ELR (cell line): ENCODE results near the gene FAF1.
"Not testable (repeated sequence)": the region's sequence is repeated elsewhere in the genome, so short reads cannot be mapped to it uniquely, and the experiment has no call there.

ENCODE experiments used
- DNase-seq: peaks from one replicate; pipeline ENCODE4 v3.0.0-alpha.2; 2015; ENCODE audit warnings: low read depth

The FAF1 gene

DNA sequence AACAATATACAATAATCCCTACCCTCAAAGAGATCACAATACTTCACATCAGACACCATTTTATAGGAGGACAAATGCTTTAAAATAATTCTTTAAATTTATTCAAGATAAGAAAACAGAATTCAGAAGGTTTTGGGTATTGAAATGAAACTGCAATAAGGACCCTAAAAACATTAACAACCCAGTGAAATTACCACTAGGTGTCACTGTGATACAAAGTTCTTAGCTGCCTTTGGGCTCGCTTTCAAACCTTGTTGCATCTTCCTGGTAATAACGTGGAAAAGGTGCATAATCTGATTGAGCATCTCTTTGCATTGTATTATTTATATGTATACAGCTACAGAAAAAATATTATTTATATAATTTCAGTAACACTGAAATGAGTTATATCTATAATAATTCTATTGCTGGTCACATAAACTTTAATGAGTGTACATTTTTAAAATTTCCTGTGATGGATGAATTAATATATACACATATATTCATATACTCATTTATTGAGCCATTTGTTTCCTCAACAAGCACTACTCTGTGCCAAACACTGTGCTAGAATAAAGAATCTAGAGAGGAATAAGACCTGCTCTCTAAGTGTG is 185.2 kb downstream of the FAF1 start:
- peak; percentile 72 for DNase-seq

DNA sequence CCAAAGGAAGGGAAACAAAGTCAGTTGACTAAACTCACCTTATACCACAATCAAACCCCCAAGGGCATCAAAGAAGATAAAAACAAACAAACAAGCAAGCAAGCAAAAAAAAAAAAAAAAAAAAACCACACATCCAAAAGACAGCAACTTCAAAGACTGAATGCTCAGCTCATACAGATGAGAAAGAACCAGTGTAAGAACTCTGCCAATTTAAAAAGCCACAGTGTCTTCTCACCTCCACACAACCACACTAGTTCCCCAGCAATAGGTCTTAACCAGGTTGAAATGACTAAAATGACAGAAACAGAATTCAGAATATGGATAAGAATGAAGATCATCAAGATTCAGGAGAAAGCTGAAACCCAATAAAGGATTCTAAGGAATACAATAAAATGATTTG is 193.4 kb downstream of the FAF1 start:
- DNase-seq = no peak

DNA sequence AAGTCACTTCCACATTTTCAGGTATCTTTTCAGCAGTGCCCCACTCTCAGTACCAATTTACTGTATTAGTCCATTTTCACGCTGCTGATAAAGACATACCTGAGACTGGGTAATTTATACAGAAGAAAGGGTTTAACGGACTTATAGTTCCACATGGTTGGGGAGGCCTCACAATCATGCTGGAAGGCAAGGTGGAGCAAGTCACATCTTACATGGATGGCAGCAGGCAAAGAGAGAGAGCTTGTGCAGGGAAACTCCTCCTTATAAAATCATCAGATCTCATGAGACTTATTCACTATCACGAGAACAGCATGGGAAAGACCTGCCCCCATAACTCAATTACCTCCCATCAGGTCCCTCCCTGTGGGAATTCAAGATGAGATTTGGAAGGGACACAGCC is 203.5 kb downstream of the FAF1 start:
- not testable (repeated sequence) for DNase-seq

DNA sequence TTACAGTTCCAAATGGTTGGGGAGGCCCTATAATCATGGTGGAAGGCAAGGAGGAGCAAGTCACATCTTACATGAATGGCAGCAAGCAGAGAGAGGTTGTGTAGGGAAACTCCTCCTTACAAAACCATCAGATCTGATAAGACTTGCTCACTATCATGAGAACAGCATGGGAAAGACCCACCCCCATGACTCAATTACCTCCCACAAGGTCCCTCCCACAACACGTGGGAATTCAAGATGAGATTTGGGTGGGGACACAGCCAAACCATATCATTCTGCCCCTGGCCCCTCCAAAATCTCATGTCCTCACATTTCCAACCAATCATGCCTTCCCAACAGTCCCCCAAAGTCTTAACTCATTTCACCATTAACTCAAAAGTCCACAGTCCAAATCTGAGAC is 205.3 kb downstream of the FAF1 start:
- not testable (repeated sequence) for DNase-seq

DNA sequence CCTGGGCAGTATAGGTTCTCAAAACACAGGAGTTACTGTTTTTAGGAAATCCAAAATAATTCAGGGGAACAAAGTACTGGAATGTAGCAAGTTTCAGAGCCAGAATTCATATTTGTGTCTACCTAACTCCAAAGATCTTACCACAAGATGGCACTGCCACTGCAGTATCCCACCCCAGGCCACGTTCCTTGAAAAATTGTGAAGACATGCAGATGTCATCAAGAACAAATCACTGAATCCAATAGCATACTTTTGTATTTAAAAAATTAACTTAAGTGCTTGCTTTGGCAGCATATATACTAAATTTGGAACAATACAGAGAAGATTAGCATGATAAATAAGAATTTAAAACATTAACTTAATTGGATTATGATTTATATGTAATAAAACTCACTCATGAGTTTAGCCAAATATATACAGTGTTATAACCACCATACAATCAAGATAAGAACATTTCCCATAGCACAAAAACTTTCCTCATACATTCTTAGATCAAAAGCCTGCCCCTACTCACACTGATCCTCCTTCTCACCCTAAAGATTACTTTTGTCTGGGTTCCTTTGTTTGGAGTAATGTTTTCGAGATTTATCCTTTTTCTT is 209.9 kb downstream of the FAF1 start:
- peak; percentile 52 for DNase-seq

DNA sequence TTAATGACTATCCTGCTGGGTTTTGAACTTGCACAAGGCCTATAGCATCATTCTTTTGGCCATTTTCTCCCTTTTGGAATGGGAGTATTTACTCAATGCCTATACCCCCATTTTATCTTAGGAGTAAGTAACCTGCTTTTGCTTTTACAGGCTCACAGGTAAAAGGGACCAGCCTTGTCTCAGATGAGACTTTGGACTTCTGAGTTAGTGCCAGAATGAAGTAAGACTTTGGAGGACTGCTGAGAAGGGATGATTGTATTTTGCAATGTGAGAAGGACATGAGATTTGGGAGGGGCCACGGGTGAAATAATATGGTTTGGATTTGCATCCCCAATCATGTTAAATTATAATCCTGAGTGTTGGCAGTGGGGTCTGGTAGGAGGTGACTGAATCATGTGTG is 212.7 kb downstream of the FAF1 start:
- no peak for DNase-seq

DNA sequence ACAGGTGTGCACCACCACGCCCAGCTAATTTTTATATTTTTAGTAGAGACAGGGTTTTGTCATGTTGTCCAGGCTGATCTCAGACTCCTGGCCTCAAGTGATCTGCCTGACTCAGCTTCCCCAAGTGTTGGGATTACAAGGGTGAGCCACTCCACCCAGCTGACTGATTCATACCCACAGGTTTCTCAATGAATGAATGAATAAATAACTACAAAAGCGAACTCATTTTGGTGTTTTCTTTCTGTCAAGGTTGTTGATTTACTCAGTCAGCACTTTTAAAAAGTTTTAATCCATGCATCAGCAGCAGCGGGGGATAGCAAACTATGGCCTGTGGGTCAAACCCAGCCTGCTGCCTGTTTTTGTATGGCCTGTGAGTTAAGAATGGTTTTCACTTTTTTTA is 217.5 kb downstream of the FAF1 start:
- peak; percentile 62 for DNase-seq

DNA sequence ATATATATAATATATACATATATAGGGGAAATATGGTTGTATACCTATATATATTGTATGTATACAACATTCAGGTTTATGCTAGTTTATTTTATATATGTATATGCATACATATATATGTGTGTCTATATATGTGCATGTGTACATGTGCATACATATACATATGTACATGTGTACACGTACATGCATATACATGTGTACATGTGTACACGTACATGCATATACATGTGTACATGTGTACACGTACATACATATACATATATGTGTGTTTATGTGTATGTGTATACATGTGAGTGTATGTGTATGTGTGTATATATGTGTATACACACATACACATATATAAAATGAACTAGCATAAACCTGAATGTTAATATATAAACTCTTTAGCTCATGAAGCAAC is 220.9 kb downstream of the FAF1 start:
- DNase-seq = no peak

DNA sequence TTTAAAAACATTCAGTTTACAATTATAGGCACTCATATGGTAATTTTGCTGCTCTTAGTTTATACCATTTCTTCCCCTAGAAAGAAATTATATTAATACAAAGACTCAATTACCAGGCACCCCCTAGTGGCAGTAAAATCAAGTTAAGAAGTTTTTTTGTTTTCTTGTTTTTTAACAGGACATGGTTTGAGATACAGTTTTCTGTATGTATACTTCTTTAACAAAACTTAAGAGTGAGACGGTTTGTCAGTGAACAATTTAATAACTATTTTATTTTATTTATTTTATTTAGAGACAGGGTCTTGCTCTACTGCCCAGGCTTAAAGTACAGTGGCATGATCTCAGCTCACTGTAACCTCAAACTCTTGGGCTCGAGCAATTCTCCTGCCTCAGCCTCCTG is 224.6 kb downstream of the FAF1 start:
- peak; percentile 52 for DNase-seq

DNA sequence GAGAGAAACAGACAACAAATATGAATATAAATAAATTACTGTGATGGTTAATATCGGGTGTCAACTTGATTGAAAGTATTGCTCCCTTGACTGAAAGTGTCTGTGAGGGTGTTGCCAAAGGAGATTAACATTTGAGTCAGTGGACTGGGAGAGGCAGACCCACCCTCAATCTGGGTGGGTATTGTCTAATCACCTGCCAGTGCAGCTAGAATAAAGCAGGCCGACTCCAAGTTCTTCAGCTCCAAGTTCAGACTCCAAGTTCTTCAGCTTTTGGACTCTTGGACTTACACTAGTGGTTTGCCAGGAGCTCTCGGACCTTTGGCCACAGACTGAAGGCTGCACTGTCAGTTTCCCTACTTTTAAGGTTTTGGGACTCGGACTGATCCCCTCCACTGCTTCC is 232.5 kb downstream of the FAF1 start:
- DNase-seq = not testable (repeated sequence)

DNA sequence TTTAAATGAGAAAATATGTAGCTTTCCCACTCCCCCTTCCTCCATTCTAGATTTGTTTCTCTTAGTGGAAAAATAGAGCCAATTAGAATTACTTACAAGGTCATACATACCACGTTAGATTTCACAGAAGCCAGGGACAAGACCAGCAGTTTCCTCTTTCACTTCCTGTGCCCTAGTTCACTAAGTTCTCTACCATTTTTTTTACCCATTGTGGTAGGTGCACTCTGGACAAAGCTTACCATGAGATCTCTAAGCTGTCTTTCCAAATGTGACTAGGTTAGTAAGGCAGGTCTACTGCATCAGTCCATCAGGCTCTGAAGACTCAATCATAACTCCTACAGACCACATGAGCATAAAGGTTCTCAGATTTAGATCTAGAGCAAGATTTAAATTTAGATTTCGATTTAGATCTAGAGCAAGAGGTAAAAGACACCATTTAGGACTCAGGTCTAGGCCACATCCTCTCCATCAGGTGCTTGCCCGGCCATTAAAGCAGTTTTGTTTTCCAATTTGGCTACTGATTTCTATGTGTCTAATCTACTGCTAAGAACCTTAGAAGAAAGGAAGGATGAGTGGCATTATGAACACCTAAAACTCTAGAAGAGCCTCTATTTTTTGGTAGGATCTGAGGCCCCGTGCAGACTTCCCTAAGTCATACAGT is 235.3 kb downstream of the FAF1 start:
- no peak for DNase-seq

DNA sequence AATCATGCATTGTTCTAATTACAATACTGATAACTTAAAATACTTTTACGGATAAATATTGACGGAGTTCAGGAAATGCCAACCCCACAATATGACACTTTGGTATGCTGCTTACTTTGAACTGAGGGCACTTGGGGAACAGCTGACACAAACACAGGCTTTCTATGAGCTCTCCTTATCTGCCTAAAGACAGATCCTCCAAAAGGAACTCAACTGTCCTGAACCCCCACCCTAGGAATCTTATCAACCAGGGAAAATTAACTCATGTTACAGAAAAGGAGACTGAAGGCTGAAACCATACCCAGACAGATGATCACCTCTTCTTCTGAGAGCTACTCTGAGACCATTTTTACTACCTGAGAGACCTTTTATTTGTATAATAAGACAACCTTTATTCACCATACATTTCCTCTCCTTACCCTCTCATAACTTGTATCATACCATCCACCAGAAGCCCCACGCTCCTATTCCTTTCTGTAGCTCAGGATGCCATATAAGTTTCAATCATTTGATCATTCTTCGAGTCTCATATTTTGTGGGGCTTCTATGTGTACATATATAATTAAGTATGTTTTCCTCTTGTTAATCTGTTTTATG is 239.5 kb downstream of the FAF1 start:
- no peak for DNase-seq

DNA sequence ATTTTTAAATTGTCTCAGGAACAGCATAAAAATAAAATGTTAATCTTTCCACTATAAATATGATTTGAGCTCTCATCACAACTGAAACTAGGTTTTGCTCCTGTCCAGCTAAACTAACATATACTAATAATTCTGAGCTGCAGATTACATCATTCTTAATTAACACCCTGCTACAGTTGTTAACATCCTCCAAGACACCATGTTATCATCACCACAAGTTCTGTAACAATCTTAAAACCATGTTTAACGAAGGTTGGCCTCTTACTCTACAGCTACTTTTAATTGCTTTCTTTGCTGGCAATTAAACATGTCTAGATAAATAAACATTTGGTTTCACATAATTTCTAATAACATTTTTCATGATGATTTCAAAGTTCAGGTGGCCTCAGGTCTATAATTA is 240.9 kb downstream of the FAF1 start:
- no peak for DNase-seq

DNA sequence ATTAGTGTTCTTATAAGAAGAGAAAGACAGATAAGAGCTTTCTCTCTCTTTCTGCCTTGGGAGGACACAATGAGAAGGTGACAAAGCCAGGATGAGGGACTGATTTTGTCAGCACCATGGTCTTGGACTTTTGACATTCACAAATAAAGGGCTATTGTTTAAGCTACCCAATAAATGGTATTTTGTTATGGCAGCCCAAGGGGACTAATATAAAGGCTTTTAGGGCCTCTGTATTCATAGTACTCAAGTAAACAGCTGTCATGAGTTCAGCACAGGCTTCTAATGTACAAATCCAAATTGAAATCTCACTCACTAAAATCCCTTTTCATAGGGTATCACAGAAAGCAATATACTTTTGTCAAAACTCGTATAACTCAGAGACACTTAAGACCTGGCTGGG is 242.7 kb downstream of the FAF1 start:
- DNase-seq = no peak

DNA sequence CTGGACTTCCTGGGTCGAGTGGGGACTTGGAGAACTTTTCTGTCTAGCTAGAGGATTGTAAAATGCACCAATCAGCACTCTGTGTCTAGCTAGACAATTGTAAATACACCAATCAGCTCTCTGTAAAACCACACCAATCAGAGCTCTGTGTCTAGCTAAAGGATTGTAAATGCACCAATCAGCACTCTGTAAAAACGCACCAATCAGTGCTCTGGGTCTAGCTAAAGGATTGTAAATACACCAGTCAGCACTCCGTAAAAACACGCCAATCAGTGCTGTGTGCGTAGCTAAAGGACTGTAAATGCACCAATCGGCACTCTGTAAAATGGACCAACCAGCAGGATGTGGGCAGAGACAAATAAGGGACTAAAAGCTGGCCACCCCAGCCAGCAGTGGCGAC is 243.6 kb downstream of the FAF1 start:
- DNase-seq = not testable (repeated sequence)

DNA sequence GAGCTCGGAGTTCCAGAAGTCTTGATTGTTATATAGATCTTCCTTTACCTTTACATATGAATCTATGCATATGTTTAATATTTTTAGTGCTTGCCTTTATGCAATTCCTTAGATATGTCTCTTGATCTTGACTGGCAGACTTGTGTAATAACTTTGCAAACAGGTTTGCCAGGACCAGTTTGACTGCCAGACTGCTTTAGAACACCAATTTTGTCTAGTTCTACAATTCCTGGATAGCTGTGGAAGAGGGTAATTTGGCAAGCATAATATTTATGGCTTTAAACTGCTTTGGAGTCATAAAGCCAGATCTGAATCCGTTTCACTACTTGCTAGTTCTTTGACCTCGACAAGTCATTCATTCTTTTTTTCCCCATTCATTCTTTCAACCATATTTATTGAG is 250.0 kb downstream of the FAF1 start:
- no peak for DNase-seq

DNA sequence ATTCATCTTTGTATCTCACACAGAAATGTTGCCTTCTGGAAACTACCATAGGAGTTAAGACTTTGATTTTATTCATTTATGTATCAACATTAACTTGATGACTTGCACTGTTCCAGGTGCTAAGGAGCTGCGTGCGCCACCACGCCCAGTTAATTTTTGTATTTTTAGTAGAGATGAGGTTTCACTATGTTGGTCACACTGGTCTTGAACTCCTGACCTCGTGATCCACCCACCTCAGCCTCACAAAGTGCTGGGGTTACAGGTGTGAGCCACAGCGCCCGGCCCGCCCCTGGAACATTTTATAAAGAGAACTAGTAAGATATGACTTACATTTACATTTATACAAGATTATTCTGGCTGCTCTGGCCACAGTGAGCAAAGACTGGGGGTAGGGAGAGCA is 252.2 kb downstream of the FAF1 start:
- DNase-seq = no peak

DNA sequence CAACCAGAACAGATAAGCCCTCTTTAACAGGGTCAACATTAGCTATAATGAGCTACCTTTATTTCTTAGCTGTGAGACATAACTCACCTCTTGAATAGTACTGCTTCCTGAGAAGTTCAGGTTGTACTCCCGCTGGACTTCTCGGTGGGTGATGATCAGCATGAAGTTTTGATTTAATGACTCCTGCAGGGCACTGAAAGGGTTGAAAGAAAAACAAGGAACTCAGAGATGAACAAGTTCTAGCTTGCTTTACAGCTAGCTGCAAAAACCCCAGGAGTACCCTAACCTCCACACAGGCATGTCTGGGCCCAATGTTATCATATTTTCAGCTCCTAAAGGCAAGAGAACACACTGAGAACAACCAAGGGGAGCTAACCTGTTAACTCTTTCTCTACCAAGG is 254.4 kb downstream of the FAF1 start:
- DNase-seq = no peak

DNA sequence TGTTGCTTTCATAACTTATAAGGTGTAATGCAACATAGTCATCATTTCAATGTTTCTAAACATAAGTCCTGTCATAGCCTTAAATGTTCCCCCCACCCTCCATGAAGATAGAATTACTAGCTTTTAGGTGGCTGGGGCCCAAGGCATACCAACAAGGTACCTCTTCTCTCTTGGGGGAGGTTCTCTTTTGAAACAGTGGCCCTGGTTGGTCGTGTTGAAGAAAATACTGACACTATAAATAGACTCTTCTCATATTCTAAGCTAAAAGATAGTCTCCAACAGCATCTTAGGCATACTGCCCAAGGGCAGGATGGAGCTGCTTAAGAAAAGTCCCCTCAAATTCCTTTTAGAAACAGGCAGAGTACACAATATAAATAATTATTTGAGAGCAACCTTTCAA is 255.0 kb downstream of the FAF1 start:
- no peak for DNase-seq

DNA sequence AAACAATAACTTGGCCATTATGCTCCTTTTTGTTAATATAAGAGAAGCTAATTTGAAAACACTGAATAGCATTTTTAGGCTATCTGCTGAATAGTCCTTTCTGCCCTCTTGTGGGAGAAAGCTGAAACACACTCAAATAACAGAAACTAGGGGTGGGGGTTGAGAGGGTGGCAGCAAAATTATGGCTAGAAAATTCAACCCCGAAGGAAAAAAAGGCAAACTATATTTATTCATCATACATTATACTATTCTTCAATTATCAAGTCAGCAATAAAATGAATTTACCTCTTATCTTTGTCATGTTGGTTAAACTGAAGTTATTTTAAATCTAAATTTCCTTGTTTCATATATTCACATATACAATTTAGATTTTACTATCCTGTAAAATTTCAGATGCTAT is 255.9 kb downstream of the FAF1 start:
- DNase-seq = peak; percentile 66

DNA sequence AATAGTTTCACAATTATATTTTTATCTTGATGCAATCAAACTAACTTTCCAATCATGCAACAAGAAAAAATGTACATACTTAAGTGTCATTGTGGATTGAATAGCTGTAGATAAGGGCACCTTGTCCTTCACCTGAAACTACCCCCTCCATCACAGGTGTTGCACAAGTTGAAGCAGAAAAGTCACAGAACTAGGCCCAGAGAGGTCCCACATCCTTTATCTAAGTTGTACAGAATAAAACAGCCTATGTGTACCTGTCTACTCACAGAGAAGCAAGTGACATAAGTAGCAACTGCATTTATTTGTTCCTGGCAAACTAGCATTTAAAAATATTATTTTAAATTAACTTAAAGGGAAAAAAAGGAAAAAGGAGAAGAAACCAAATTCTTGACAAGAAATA is 256.8 kb downstream of the FAF1 start:
- no peak for DNase-seq

DNA sequence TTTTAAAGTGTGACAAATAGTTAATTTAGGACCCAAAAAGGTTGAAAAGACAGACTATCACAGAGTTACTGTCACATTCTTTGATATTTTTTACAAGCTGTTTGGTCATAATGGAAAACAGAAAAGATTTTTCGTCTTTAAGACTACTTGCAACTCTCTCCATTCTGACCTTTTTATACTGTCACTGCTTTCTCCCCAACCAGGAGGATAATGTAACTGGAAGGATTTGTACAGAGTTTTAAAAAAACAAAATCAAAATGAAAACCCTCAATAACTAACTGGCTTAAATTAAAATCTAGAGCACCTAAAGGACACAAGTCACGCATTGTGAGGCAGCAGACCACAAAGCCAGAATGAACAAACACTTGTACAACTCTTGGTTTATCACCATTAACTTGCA is 257.7 kb downstream of the FAF1 start:
- no peak for DNase-seq

DNA sequence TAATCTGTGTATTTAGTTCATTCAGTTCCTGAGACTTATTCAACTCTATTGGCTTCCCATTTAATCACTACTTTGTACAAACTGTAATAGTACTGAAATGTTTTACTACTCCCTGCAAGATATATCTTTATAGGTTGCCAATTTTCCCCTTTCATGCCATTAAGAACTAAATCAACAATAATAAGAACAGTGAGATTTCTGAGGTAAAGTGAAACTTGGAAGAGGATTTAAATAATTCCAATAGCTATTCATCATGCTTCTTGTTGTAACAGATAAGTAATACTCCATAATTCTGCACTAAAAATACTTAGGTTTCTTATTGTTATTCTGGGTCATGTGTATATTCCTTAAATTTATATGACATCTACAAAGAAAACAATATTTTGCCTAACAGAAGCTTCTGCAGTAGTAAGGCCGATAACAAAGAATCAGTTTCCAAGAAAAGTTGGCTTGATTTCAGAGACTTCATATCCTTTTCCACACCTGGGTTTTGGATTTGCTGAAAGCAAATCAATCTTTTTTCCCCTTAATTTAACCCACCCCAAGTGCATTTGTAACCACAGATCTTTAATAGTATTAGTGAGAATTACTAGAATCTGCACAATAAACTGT is 258.3 kb downstream of the FAF1 start:
- DNase-seq = no peak
